Retinal pigment epithelial cell (primary cell): ENCODE measurements around the gene SEC22A.

Source experiments
- DNase-seq: peaks from one replicate; pipeline ENCODE4 v3.0.0-alpha.2; 2010; ENCODE audit warnings: low read depth
- H3K4me3 ChIP-seq: 2 replicates; pipeline ENCODE4 v1.5.1; 2011; ENCODE audit warnings: mild to moderate bottlenecking, low read length, control low read depth, moderate library complexity
- TF ChIP-seq, protein P1 (sequence below): conservative IDR thresholded peaks from 2 replicates; pipeline ENCODE4 v1.5.1; 2011; ENCODE audit warnings: low read depth, low read length, control low read depth, inconsistent platforms

Gene SEC22A

DNA sequence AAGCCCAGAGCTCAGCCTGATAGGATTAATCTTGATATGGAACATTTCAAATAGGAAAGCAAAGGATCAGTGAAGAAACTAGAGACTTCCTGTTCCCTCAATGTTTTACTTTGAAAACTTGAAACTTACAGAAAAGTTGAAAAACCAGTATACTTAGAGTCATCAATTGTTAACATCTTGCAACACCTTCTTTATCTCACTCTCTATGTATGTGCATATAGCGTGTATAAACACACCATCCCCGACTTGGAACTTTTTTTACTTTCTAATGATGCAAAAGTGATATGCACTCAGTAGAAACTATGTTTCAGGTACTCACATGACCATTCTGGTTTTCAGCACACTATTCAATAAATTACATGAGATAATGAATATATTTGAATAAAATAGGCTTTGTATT lies 60.5 kb downstream of the SEC22A start:
- TF ChIP-seq, protein P1, sequence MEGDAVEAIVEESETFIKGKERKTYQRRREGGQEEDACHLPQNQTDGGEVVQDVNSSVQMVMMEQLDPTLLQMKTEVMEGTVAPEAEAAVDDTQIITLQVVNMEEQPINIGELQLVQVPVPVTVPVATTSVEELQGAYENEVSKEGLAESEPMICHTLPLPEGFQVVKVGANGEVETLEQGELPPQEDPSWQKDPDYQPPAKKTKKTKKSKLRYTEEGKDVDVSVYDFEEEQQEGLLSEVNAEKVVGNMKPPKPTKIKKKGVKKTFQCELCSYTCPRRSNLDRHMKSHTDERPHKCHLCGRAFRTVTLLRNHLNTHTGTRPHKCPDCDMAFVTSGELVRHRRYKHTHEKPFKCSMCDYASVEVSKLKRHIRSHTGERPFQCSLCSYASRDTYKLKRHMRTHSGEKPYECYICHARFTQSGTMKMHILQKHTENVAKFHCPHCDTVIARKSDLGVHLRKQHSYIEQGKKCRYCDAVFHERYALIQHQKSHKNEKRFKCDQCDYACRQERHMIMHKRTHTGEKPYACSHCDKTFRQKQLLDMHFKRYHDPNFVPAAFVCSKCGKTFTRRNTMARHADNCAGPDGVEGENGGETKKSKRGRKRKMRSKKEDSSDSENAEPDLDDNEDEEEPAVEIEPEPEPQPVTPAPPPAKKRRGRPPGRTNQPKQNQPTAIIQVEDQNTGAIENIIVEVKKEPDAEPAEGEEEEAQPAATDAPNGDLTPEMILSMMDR: no peak
- H3K4me3 ChIP-seq: no peak overlapping the region
- DNase-seq: no peak

DNA sequence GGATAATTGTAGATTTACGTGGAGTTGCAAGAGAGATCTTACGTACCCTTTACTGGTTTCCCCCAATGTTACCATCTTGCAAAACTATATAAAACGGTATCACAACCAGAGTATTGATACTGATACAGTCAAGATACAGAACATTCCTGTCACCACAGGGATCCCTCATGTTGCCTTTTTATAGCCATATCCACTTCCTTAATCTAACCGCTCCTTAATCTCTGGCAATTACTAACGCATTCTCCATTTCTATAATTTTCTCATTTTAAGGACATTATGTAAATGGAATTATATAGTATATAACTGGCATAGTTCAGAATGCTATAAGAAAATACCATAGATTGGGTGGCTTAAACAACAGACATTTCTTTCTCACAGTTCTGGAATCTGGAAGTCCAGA lies 61.1 kb downstream of the SEC22A start:
- no peak for DNase-seq
- H3K4me3 ChIP-seq: no peak overlapping the region
- TF ChIP-seq, protein P1: no peak

DNA sequence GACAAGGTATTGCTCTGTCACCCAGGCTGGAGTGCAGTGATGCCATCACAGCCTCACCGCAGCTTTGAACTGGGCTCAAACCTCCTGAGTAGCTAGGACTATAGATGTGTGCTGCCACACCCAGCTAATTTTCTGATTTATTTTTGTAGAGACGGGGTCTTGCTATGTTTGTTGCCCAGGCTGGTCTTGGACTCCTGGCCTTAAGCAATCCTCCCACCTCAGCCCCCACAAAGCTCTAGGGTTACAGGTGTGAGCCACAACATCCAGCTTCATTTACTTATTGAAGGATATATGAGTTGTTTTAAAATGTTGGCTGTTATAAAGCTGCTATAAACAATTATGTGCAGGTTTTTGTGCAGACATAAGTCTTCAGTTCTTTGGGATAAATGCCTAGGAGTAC lies 62.2 kb downstream of the SEC22A start:
- no peak for DNase-seq
- TF ChIP-seq, protein P1: no peak
- no peak overlapping the region for H3K4me3 ChIP-seq

DNA sequence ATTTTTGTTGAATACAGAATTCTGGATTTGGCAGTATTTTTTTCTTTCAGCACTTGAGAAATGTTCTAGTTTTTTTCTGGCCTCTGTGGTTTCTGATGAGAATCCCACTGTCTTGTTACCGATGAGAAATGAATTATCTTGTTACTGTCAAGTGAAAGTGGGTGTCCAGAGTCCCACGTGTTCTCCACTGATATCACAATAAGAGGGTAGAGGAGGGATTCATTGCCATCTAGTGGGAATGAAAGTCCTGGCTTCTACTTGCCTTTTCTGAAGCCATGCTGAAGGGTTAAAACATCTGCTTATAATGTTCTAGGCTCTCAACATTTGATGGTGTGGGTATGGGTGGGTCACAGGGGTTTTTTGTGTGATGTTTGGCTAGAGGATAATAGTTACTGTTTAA lies 66.1 kb downstream of the SEC22A start:
- TF ChIP-seq, protein P1: no peak
- DNase-seq: no peak

DNA sequence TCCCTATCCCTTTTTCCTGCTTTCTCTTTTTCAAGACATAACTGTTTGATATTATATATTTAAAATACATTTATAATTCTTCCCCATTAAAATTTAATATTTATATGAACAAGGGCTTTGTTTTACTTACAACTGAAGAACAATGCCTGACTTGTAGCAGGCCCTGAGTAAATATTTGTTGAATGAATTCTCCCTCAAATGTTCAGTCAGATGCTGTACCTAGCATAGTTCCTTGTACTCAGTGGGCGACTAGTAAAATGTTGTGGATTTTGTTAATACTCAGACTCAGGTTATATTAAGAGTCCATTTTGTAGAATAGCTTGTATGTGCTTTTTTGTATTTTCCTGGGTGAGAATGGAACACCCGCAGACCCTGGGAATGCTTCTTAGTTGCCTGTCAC lies 69.1 kb downstream of the SEC22A start:
- H3K4me3 ChIP-seq: no peak overlapping the region
- TF ChIP-seq, protein P1: no peak
- DNase-seq: no peak

More for the DNA sequence above, 66.1 kb downstream of the SEC22A start:
- no peak overlapping the region for H3K4me3 ChIP-seq

DNA sequence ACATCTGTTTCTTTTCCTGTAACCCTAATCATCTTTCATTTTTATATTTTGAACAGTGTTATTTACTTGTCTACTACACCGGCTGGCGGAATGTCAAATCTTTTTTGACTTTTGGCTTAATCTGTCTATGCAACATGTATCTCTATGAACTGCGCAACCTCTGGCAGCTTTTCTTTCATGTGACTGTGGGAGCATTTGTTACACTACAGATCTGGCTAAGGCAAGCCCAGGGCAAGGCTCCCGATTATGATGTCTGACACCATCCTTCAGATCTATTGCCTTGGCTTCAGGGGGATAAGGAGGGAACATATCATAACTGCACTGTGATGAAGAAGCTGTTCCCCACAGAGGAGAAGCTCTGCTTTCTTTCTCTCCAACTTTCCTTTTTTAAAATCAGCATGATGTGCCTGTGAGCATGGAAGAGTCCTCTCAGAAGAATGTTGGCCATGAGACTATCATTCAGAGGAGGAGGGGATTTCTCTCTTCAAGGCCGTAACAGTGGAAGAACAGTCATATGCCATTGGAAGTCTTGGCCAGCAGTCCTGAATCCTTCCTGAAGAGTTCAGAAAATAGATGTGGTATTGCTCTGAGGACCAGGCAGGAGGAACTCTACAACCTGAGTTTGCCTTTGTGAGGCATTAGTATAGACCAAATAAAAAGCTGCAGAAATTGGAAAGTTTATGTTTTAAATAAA lies 69.9 kb downstream of the SEC22A start:
- no peak for DNase-seq
- TF ChIP-seq, protein P1: no peak
- H3K4me3 ChIP-seq: no peak overlapping the region

DNA sequence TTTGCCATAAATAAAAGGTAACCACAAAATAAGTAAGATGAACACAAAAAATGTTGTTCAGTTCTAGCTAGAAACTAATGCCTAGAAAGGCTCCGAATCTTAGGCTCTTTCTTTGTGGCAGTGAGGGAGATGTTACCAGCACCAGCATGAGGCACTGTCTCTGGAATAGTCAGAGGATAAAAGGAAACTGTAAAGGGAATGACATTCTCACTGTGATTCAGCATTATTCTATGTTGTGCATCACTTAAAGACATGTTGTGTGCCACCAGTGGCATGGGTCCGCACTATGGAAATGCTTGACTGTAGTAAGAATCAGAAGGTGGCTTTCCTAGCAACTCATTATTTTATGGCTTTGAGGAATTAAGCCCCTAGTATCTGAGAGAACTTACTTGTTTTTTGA lies 70.8 kb downstream of the SEC22A start:
- no peak overlapping the region for H3K4me3 ChIP-seq
- TF ChIP-seq, protein P1: no peak
- no peak for DNase-seq
